Glutamatergic neuron (in vitro differentiated cells): ENCODE measurements around the gene YBEY. TPM values are rescaled to one million over a fixed set of nuclear protein-coding genes. Genes with fewer than 3 reads are reported as not detected.

ENCODE experiments used
- DNase-seq: peaks from one replicate; pipeline ENCODE4 v3.0.0; 2022
- H3K27ac Mint-ChIP-seq: one replicate; pipeline ENCODE4 v1.8.0; 2020; ENCODE audit warnings: mild to moderate bottlenecking, mixed read lengths, inconsistent platforms; ENCODE audit not compliant: unreplicated experiment
- H3K27me3 Mint-ChIP-seq: one replicate; pipeline ENCODE4 v1.8.0; 2020; ENCODE audit warnings: mild to moderate bottlenecking, moderate library complexity, mixed read lengths, inconsistent platforms; ENCODE audit not compliant: unreplicated experiment
- H3K36me3 Mint-ChIP-seq: one replicate; pipeline ENCODE4 v1.8.0; 2020; ENCODE audit warnings: mild to moderate bottlenecking, mixed read lengths, inconsistent platforms; ENCODE audit not compliant: unreplicated experiment
- H3K4me1 Mint-ChIP-seq: one replicate; pipeline ENCODE4 v1.8.0; 2020; ENCODE audit warnings: mild to moderate bottlenecking, low read depth, mixed read lengths, inconsistent platforms; ENCODE audit not compliant: unreplicated experiment
- H3K4me3 Mint-ChIP-seq: one replicate; pipeline ENCODE4 v1.8.0; 2020; ENCODE audit warnings: mild to moderate bottlenecking, mixed read lengths, inconsistent platforms; ENCODE audit not compliant: unreplicated experiment
- H3K9me3 Mint-ChIP-seq: one replicate; pipeline ENCODE4 v1.8.0; 2020; ENCODE audit warnings: mild to moderate bottlenecking, moderate library complexity, mixed read lengths, inconsistent platforms; ENCODE audit not compliant: unreplicated experiment
- CTCF ChIP-seq: fragments of 200-600 bp; sonication (generic); IDR thresholded peaks from one replicate; pipeline ENCODE4 v1.5.0; 2021; ENCODE audit not compliant: partially characterized antibody, unreplicated experiment
- total RNA-seq: library from RNA; stranded (reverse); fragmentation: NEBNext Ultra II Directional; extraction: Animal tissue kit (Norgen Biotek cat#: 25700); gene quantifications from one replicate; pipeline ENCODE4 v1.2.1, GENCODE V29; 2021; ENCODE audit not compliant: unreplicated experiment

Gene YBEY
- total RNA-seq, 1 donor from 2014 or later, result 19.6 TPM

GRCh38 chr21:46269466-46269865 is 16.7 kb upstream of the YBEY start:
- TF ChIP-seq CTCF, result no peak
- Mint-ChIP-seq H3K4me3 (no peak overlapping the region), H3K4me1 (no peaks in the 10 kb centered on the region), H3K9me3 (no peaks in the 10 kb centered on the region), H3K27ac (no peak overlapping the region), H3K27me3 (peaks cover 7% of the 10 kb centered on the region), H3K36me3 (no peaks in the 10 kb centered on the region)
- DNase-seq, result no peak

- Mint-ChIP-seq H3K36me3 (peaks cover 5% of the 10 kb centered on the region), H3K4me1 (no peaks in the 10 kb centered on the region), H3K9me3 (no peaks in the 10 kb centered on the region), H3K27me3 (peaks cover 2% of the 10 kb centered on the region), H3K27ac (no peak overlapping the region), H3K4me3 (no peak overlapping the region)
- TF ChIP-seq CTCF, result no peak
- no peak for DNase-seq
Observed at GRCh38 chr21:46273341-46273740, 12.8 kb upstream of the YBEY start.

DNA sequence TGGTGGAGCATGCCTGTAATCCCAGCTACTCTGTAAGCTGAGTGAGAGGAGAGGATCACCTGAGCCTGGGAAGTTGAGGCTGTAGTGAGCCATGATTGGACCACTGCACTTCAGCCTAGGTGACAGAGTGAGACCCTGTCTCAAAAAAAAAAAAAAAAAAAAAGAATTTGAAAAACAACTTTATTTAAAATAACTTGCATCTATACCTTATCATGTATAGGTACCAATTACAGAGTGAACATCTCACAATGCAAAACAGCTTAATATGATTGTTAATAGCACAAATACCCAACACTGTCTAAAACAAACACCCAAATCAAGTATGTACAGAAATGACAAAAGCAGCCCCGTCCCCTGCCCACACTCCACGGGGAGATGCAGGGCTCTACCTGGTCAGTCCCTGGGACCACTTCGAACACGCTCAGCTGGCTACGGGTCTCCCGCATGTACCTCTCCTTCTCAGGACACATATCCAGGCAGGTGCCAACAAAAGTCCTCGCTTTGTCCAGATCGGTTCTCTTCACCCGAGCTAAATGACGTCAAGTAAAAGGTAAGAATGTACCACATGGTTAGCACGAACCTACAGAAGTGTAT is 11.2 kb upstream of the YBEY start:
- H3K4me1 Mint-ChIP-seq, result no peaks in the 10 kb centered on the region
- H3K36me3 Mint-ChIP-seq, result peaks cover 5% of the 10 kb centered on the region
- TF ChIP-seq CTCF, result no peak
- no peaks in the 10 kb centered on the region for H3K9me3 Mint-ChIP-seq
- no peak overlapping the region for H3K27ac Mint-ChIP-seq
- no peak overlapping the region for H3K4me3 Mint-ChIP-seq
- DNase-seq, result no peak
- H3K27me3 Mint-ChIP-seq, result peaks cover 2% of the 10 kb centered on the region

DNA sequence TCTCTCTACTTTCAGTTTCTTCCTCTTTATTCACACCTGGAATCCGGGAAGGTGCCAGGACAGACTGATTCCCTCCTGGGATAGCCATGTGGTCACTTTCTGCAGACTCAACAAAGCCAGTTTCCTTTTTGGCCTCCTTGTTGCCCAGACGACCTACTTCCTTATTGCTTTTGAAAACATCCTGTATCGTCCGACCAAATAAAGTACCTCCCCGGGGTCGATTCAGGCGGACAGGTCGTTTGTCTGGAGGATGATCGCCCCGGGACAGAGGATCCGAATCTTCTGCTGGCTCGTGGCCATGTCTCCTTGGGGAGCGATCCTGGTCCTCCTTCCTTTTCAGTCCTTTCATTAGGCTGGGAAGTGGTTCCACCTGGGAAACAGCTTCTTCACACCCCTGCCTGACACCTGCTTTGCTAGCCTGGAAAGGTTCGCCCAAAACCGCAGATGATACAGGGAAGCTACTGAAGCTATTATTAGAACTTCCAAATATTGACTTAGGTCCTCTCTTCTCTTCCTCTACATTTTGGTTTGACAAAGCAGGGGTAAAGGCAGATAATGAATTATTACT is 2.0 kb upstream of the YBEY start:
- H3K36me3 Mint-ChIP-seq, result peaks cover 4% of the 10 kb centered on the region
- no peak for DNase-seq
- H3K27ac Mint-ChIP-seq, result no peak overlapping the region
- TF ChIP-seq CTCF, result no peak
- peaks cover 4% of the 10 kb centered on the region for H3K27me3 Mint-ChIP-seq
- H3K4me1 Mint-ChIP-seq, result peaks cover 7% of the 10 kb centered on the region
- H3K4me3 Mint-ChIP-seq, result peak overlapping the region; percentile 71
- H3K9me3 Mint-ChIP-seq, result peaks cover 11% of the 10 kb centered on the region

DNA sequence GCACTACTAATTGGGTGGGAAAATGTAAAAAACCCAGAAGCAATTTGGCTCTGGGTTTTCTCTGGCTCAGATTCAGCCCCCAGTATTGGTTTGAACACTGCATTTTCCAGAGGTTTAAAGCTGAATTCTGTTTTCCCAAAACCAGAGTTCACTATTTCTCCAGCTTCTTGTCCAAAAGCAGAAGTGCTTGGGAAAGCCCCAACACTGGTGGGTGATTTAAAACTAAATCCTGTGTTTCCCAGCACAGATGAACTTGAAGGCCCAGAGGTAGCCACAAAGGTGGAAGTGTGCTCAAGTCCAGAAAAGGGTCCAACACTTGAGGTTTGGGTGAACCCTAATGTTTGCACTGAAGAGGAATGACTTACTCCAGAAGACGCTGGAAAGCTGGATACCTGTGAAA is 1.4 kb upstream of the YBEY start:
- Mint-ChIP-seq H3K4me3 (peak overlapping the region; percentile 93), H3K27ac (no peak overlapping the region), H3K4me1 (peaks cover 7% of the 10 kb centered on the region), H3K36me3 (peaks cover 4% of the 10 kb centered on the region), H3K9me3 (peaks cover 11% of the 10 kb centered on the region), H3K27me3 (peaks cover 4% of the 10 kb centered on the region)
- TF ChIP-seq CTCF, result no peak
- no peak for DNase-seq
